HG03442 (cell line): ENCODE data around the gene ABHD6.

Experiments used
- ATAC-seq: cut with Tn5 transposase; IDR thresholded peaks from one replicate; pipeline ENCODE4 v1.9.1; 2021; ENCODE audit warnings: mild to moderate bottlenecking, moderate library complexity; ENCODE audit not compliant: unreplicated experiment

The ABHD6 gene

GRCh38 chr3:58307639-58308215 lies 70.1 kb downstream of the ABHD6 start:
- no peak for ATAC-seq

DNA sequence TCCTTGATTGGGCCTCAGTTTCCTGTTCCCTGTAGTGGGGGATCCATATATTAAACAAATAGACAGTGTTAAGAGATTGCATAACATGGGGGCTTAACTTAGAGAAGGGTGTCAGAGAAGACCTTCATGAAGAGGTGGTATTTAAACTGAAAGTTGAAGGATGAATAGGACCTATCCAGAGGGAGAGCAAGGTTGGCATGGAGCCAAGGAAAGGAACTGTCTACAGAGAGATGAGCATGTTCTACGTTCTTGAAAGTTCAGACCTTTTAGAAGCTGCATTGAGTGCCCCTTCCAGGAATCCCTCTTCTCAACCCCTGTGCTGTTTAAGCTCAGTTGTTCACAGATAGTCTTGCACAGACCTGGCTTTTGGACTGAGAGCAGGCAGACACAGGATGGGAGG lies 71.1 kb downstream of the ABHD6 start:
- ATAC-seq: no peak

DNA sequence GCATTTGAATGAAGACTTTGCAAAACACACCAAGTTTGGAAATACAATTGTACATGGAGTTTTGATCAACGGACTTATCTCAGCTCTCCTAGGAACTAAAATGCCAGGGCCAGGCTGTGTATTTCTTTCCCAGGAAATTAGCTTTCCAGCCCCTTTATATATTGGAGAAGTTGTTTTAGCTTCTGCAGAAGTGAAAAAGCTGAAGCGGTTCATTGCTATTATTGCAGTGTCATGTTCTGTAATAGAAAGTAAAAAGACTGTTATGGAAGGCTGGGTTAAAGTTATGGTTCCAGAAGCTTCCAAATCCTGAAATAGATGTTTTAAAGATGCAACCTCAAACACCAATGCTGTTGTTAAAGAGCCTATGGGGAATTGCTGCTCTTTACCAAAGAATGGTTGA lies 80.2 kb downstream of the ABHD6 start:
- ATAC-seq: no peak

- no peak for ATAC-seq
Measured at GRCh38 chr3:58321791-58322190, 84.2 kb downstream of the ABHD6 start.

- ATAC-seq: no peak
Measured at GRCh38 chr3:58322793-58323192, 85.2 kb downstream of the ABHD6 start.

- ATAC-seq: no peak
Measured at GRCh38 chr3:58323529-58324390, 86.2 kb downstream of the ABHD6 start.

- ATAC-seq: no peak
Measured at GRCh38 chr3:58324391-58325390, 87.1 kb downstream of the ABHD6 start.

DNA sequence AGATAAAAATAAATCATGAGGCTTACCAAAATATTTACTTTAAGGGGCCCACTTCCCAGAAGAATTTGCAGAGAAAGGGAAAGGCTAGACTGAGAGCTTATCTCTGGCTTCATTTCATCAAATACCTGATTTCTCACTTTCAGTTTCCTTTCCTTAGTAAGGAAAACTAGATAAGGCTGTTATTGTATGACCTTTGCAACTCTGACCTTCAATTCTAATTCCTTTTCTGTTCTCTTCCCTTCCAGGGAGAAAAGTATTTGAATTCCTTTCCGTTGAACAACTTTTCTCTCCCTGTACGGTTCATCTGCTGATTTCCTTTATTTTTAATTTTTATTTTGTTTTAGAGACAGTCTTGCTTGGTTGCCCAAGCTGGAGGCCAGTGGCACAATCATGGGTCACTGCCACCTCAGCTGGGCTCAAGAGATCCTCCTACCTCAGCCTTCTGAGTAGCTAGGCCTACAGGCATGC lies 88.0 kb downstream of the ABHD6 start:
- no peak for ATAC-seq

DNA sequence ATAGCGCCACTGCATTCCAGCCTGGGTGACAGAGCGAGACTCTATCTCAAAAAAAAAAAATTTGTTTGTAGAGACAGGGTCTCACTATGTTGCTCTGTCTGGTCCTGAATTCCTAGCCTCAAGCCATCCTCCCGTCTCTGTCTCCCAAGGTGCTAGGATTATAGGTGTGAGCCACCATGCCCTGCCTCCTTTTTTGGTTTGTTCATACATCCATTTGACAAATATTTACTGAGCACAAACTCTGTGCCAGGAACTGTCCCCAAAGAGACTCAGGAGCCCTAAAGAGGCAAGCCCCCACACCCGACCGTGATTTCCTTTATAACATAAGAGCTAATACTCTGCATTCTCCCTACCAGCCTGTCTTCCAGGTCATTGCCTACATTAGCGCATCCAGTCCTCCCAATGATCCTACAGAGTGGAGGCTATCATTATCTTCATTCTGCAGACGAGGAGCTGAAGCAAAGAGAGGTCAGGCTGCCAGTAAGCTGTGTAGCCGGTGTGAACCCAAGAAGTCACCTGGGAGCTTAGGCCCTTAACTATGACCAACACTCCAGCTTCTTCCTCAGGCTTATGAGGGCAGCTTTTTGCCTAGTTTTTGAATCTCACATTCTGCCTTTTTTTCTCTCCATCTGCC lies 88.8 kb downstream of the ABHD6 start:
- ATAC-seq: no peak

GRCh38 chr3:58329150-58329921 lies 91.7 kb downstream of the ABHD6 start:
- ATAC-seq: no peak

DNA sequence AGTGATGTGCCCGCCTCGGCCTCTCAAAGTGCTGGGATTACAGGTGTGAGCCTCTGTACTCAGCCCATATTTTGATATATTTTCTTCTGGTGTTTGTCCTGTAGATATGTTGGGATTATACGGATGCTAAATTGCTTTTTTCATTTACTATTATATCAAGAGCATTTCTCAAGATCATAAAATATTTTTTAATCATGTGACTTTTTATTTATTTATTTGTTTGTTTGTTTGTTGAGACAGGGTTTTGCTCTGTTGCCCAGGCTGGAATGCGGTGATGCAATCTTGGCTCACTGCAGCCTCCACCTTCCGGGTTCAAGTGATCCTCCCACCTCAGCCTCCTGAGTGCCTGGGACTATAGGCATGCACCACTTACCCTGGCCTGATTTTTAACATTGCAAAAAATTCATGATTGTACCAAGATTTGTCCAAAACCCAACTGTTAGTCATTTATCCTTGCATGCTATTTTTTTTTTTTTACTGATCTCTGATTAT lies 92.4 kb downstream of the ABHD6 start:
- ATAC-seq: no peak

DNA sequence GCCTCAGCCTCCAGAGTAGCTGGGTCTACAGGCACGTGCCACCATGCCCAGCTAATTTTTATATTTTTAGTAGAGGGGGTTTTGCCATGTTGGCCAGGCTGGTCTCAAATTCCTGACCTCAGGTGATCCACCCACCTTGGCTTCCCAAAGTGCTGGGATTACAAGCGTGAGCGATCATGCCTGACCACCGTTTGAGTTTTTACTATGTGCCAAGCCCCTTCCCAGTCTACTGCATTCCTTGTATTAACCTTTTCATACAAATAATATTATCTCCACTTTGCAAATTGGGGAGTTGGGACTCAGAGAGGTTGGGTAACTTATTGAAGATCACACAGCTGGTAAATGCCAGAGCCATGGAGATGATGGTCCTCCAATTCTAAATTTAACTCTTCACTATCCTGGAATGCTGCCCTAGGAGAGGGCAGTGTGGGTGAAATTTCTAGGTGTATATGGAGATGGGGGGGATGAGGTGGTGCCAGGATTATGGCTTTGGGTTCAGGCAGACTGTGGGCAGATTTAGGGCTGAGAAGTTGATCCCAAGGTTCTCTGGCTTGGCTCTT lies 94.1 kb downstream of the ABHD6 start:
- ATAC-seq: no peak

GRCh38 chr3:58332575-58333188 lies 95.1 kb downstream of the ABHD6 start, which contains the start of gene PXK:
Gene PXK, plus strand, starts transcription at chr3:58332892. Its CDS starts 97 bp downstream, at chr3:58332989.
- peak; percentile 83 for ATAC-seq

DNA sequence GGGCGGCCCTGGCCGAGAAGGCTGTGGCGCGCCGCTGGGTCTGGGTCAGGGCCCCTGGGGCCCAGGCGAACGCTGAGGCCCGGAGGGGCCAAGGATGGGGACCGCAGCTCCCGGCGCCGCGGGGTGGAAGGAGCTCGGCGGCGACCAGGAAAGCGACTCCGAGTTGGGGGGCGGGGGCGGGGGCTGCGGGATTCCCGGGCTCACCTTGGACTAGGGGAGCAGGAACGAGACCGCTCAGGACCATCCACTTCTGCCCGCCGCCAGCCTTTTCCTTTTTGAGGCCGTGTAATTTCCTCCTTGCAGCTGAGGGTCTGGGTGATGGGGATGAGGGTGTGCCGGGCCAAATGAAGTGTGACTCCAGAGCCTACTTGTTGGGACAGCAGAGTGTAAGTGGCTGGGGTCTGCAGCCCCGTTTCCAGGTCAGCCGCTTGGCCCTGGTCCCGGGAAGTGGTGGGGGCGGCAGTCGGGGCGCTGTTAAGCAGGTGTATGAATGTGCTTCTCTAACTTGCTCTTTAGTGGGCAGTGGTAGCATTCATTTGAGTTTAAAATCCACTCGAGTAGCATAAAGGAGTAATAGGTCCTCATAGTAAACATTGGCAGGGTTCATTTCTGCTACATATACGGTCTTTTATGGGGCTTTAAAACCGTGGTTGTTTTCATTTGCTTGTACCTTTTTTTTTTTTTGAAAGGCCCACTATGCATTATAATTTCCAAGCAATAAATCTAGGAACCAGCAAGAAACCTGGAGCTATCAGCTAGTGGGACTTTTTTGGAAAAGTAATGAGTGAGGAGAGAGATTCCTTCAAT lies 95.8 kb downstream of the ABHD6 start:
- peak; percentile 28 for ATAC-seq

GRCh38 chr3:58334013-58334321 lies 96.4 kb downstream of the ABHD6 start:
- no peak for ATAC-seq

DNA sequence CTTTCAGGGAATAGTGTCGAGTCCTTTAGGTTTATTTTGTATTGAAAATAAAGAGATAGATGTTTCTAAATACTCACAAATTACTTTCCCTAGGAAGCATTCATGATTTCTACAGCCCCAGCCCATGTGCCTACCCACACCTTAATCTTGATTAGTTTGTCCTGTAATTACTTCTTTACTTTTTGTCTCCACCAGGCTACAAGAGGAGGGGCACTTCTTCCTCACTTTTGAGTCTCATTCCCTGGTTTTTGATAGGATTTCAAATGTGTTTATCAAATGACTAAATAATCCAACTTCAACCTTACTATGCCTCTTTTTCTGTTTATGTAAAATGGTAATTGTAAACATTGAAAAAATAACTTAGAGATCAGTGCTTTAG lies 96.9 kb downstream of the ABHD6 start:
- no peak for ATAC-seq

GRCh38 chr3:58335652-58335947 lies 98.0 kb downstream of the ABHD6 start:
- ATAC-seq: no peak

- ATAC-seq: no peak
Measured at GRCh38 chr3:58336135-58336882, 98.7 kb downstream of the ABHD6 start.
